HCT116 (cell line): Measurements from ENCODE around the gene COL21A1. TPM values are rescaled to one million over a fixed set of nuclear protein-coding genes. Genes with fewer than 3 reads are reported as not detected.

ENCODE experiments used
- ATAC-seq: fragments of 200-7000 bp; cut with Tn5 transposase; 2 replicates; pipeline ENCODE4 v1.9.1; 2020; ENCODE audit warnings: mild to moderate bottlenecking, moderate library complexity
- BruUV-seq: library from RNA; stranded (reverse); fragments of 400-500 nt; replicated peaks from 2 replicates; lab custom pipeline; 2021; lab: Mats Ljungman, UMichigan
- CTCF ChIA-PET: fragments of 300-600 bp; sonication (Branson Sonifier 250); formaldehyde crosslinking; loops from one replicate; lab custom pipeline; 2021; ENCODE audit warnings: antibody characterized with exemption; lab: Charles Lee
- POLR2A ChIA-PET: fragments of 300-600, 350-600 bp; sonication (Branson Sonifier 250); formaldehyde crosslinking; loops from one replicate; lab custom pipeline; 2021; ENCODE audit warnings: antibody characterized with exemption; lab: Charles Lee
- RAD21 ChIA-PET, 2 experiments: fragments of 300-600 bp; sonication (Branson Sonifier 250); formaldehyde crosslinking; loops; one replicate each; lab custom pipeline; 2023; ENCODE audit warnings: low total read pairs in 2 of 2; ENCODE audit not compliant: uncharacterized antibody in 2 of 2, unreplicated experiment in 2 of 2, low non-redundant PET in 1 of 2; lab: Charles Lee
- DNase-seq: peaks from one replicate; pipeline ENCODE4 v3.0.0-alpha.2; 2010; ENCODE audit warnings: low read depth, low spot score
- H2AFZ ChIP-seq: fragments of 200-600 bp; shearing (Covaris generic), sonication (generic); 2 replicates; pipeline ENCODE4 v1.6.1; 2017; ENCODE audit warnings: low read depth, mixed run types, mixed read lengths, antibody characterized with exemption, low read length; ENCODE audit not compliant: poor library complexity, severe bottlenecking
- H3K27ac ChIP-seq: 2 replicates; pipeline ENCODE4 v1.5.1; 2012; ENCODE audit warnings: low read depth, low read length
- H3K27me3 ChIP-seq: fragments of 200-600 bp; sonication (generic); 2 replicates; pipeline ENCODE4 v1.6.1; 2016; ENCODE audit warnings: mixed run types, low read length, mixed read lengths; ENCODE audit not compliant: insufficient read depth
- H3K36me3 ChIP-seq, 2 experiments: fragments of 200-500 bp in 1 of 2; fragments of 200-600 bp in 1 of 2; sonication (Bioruptor generic) in 1 of 2; sonication (generic) in 1 of 2; 2 replicates each; pipeline versions ENCODE4 v1.5.1 to v1.6.1; 2014 to 2016; ENCODE audit warnings: low read length in 2 of 2, inconsistent platforms in 1 of 2, mixed read lengths in 1 of 2, mixed run types in 1 of 2; ENCODE audit not compliant: insufficient read depth in 2 of 2, control insufficient read depth in 1 of 2
- H3K4me1 ChIP-seq, 2 experiments: fragments of 200-600 bp in 1 of 2; sonication (generic) in 1 of 2; 2 replicates each; pipeline versions ENCODE4 v1.5.1 to v1.6.1; 2012 to 2017; ENCODE audit warnings: low read length in 2 of 2, inconsistent platforms in 1 of 2, mild to moderate bottlenecking in 1 of 2, mixed read lengths in 1 of 2, mixed run types in 1 of 2, moderate library complexity in 1 of 2; ENCODE audit not compliant: insufficient read depth in 2 of 2, control insufficient read depth in 1 of 2
- H3K4me2 ChIP-seq: fragments of 200-600 bp; sonication (generic); 2 replicates; pipeline ENCODE4 v1.6.1; 2017; ENCODE audit warnings: mixed run types, low read length, mixed read lengths
- H3K4me3 ChIP-seq, 2 experiments: fragments of 200-600 bp in 1 of 2; sonication (generic) in 1 of 2; replicated peaks in 1 of 2; 2 replicates each; pipeline ENCODE4 v1.5.1; 2011 to 2016; ENCODE audit warnings: low read length in 2 of 2, control low read depth in 1 of 2, low read depth in 1 of 2, mild to moderate bottlenecking in 1 of 2, mixed read lengths in 1 of 2, mixed run types in 1 of 2
- H3K79me2 ChIP-seq: fragments of 200-600 bp; sonication (generic); 2 replicates; pipeline ENCODE4 v1.6.1; 2017; ENCODE audit warnings: mild to moderate bottlenecking, mixed run types, low read length, moderate library complexity, mixed read lengths; ENCODE audit not compliant: insufficient read depth
- H3K9ac ChIP-seq: fragments of 200-600 bp; sonication (generic); 2 replicates; pipeline ENCODE4 v1.6.1; 2016; ENCODE audit warnings: low read length, mixed read lengths
- H3K9me2 ChIP-seq: fragments of 200-600 bp; sonication (generic), shearing (Covaris generic); 2 replicates; pipeline ENCODE4 v1.6.1; 2017; ENCODE audit warnings: mixed run types, mild to moderate bottlenecking, moderate library complexity; ENCODE audit not compliant: insufficient read depth
- H3K9me3 ChIP-seq, 2 experiments: fragments of 200-500 bp in 1 of 2; fragments of 200-600 bp in 1 of 2; sonication (Bioruptor generic) in 1 of 2; sonication (generic) in 1 of 2; 2 replicates each; pipeline ENCODE4 v1.6.1; 2014 to 2017; ENCODE audit warnings: low read length in 2 of 2, mixed read lengths in 2 of 2, inconsistent platforms in 1 of 2, low read depth in 1 of 2, mild to moderate bottlenecking in 1 of 2, mixed run types in 1 of 2, moderate library complexity in 1 of 2; ENCODE audit not compliant: control insufficient read depth in 1 of 2, insufficient read depth in 1 of 2
- H4K20me1 ChIP-seq: fragments of 200-600 bp; sonication (generic), shearing (Covaris generic); 2 replicates; pipeline ENCODE4 v1.6.1; 2017; ENCODE audit warnings: mixed run types, mild to moderate bottlenecking, moderate library complexity; ENCODE audit not compliant: insufficient read depth
- CBX3 ChIP-seq: IDR thresholded peaks from 2 replicates; pipeline ENCODE4 v1.6.1; 2012; ENCODE audit warnings: low read depth
- CEBPB ChIP-seq: IDR thresholded peaks from 2 replicates; pipeline ENCODE4 v1.6.1; 2012; ENCODE audit warnings: low read depth
- EZH2phosphoT487 ChIP-seq: fragments of 200-600 bp; IDR thresholded peaks from 2 replicates; pipeline ENCODE4 v1.6.1; 2018; ENCODE audit warnings: antibody characterized with exemption, borderline replicate concordance
- FOSL1 ChIP-seq: IDR thresholded peaks from 2 replicates; pipeline ENCODE4 v1.6.1; 2012; ENCODE audit warnings: low read depth
- JUND ChIP-seq: IDR thresholded peaks from 2 replicates; pipeline ENCODE4 v1.6.1; 2012
- MAX ChIP-seq: IDR thresholded peaks from 2 replicates; pipeline ENCODE4 v1.6.1; 2012
- POLR2A ChIP-seq: IDR thresholded peaks from 2 replicates; pipeline ENCODE4 v1.7.0; 2011; ENCODE audit warnings: borderline replicate concordance; ENCODE audit not compliant: insufficient read depth, insufficient read length; ENCODE audit errors: extremely low read depth
- POLR2AphosphoS5 ChIP-seq: IDR thresholded peaks from 2 replicates; pipeline ENCODE4 v1.6.1; 2011; ENCODE audit warnings: mild to moderate bottlenecking, low read depth, low read length, moderate library complexity
- SIN3A ChIP-seq: IDR thresholded peaks from 2 replicates; pipeline ENCODE4 v1.6.1; 2012; ENCODE audit warnings: low read depth
- TCF7L2 ChIP-seq: IDR thresholded peaks from 2 replicates; pipeline ENCODE4 v1.7.0; 2011; ENCODE audit warnings: borderline replicate concordance, inconsistent platforms; ENCODE audit not compliant: insufficient read depth, insufficient read length; ENCODE audit errors: extremely low read depth
- ZFX ChIP-seq: fragments of 450-650 bp; IDR thresholded peaks from 2 replicates; pipeline ENCODE4 v1.6.1; 2017
- intact Hi-C: fragments of 100-400 bp; cut with micrococcal nuclease; formaldehyde crosslinking; loops from 2 replicates; pipeline ENCODE4 v1.10.0; 2022
- total RNA-seq: library from RNA; stranded (reverse); gene quantifications from one replicate; pipeline ENCODE4 v1.2.1, GENCODE V29; 2021; ENCODE audit not compliant: unreplicated experiment
- TF ChIP-seq, protein P1 (sequence below): IDR thresholded peaks from 2 replicates; pipeline ENCODE4 v1.6.1; 2012; ENCODE audit warnings: low read depth

Gene COL21A1
- total RNA-seq, 1 experiment from 2014 or later, result not detected

- no peaks in the 10 kb centered on the region for H3K36me3 ChIP-seq
- no peaks in the 10 kb centered on the region for H3K9me2 ChIP-seq
- H3K4me1 ChIP-seq, result no peaks in the 10 kb centered on the region
- no peak for TF ChIP-seq FOSL1
- no peak for TF ChIP-seq POLR2A
- TF ChIP-seq SIN3A, result no peak
- no peak for TF ChIP-seq ZFX
- no peak for TF ChIP-seq POLR2AphosphoS5
- TF ChIP-seq CEBPB, result no peak
- TF ChIP-seq EZH2phosphoT487, result no peak
- TF ChIP-seq MAX, result no peak
- no peak for TF ChIP-seq TCF7L2
- no peak overlapping the region for H3K4me3 ChIP-seq
- H3K9ac ChIP-seq, result no peak overlapping the region
- H4K20me1 ChIP-seq, result no peaks in the 10 kb centered on the region
- intact Hi-C loops, result no loop called here
- DNase-seq (no peak), ATAC-seq (no peak)
- CTCF ChIA-PET, result no interaction called here
- no peaks in the 10 kb centered on the region for H3K79me2 ChIP-seq
- no TSS peak for BruUV-seq
- H3K27ac ChIP-seq, result no peak overlapping the region
- no peaks in the 10 kb centered on the region for H3K27me3 ChIP-seq
- H2AFZ ChIP-seq, result no peak overlapping the region
- H3K4me2 ChIP-seq, result no peak overlapping the region
- RAD21 ChIA-PET, result no interaction called here
- POLR2A ChIA-PET, result no interaction called here
- no peaks in the 10 kb centered on the region for H3K9me3 ChIP-seq
Observed at GRCh38 chr6:56235245-56235644, 12.1 kb downstream of the COL21A1 start.

DNA sequence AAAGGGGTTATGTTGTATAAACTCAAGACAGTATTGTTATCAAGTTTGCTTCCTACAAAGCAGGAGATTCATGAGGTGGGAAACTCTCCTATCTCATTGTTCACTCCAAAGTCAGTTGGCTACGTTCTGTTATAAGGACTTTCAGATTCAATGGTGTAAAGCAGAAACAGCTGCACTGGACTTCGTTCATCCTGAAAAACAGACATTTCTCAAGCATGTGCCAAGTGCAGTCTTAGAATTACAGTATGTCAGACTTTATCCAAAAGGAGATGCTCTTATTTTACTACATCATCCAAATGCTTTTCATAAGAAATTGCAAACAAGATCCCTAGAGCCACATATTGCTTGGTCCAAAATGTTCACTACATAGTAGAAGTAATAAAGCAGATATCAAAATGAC is 14.9 kb downstream of the COL21A1 start:
- no peaks in the 10 kb centered on the region for H3K9me2 ChIP-seq
- ChIA-PET RAD21 (no interaction called here), POLR2A (no interaction called here), CTCF (no interaction called here)
- no peaks in the 10 kb centered on the region for H4K20me1 ChIP-seq
- intact Hi-C loops, result no loop called here
- no peaks in the 10 kb centered on the region for H3K9me3 ChIP-seq
- ATAC-seq, result no peak
- no peak overlapping the region for H3K27ac ChIP-seq
- no peaks in the 10 kb centered on the region for H3K27me3 ChIP-seq
- TF ChIP-seq CEBPB (no peak), EZH2phosphoT487 (no peak), MAX (no peak), JUND (no peak), CBX3 (no peak)
- TF ChIP-seq, protein P1, sequence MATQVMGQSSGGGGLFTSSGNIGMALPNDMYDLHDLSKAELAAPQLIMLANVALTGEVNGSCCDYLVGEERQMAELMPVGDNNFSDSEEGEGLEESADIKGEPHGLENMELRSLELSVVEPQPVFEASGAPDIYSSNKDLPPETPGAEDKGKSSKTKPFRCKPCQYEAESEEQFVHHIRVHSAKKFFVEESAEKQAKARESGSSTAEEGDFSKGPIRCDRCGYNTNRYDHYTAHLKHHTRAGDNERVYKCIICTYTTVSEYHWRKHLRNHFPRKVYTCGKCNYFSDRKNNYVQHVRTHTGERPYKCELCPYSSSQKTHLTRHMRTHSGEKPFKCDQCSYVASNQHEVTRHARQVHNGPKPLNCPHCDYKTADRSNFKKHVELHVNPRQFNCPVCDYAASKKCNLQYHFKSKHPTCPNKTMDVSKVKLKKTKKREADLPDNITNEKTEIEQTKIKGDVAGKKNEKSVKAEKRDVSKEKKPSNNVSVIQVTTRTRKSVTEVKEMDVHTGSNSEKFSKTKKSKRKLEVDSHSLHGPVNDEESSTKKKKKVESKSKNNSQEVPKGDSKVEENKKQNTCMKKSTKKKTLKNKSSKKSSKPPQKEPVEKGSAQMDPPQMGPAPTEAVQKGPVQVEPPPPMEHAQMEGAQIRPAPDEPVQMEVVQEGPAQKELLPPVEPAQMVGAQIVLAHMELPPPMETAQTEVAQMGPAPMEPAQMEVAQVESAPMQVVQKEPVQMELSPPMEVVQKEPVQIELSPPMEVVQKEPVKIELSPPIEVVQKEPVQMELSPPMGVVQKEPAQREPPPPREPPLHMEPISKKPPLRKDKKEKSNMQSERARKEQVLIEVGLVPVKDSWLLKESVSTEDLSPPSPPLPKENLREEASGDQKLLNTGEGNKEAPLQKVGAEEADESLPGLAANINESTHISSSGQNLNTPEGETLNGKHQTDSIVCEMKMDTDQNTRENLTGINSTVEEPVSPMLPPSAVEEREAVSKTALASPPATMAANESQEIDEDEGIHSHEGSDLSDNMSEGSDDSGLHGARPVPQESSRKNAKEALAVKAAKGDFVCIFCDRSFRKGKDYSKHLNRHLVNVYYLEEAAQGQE, result no peak
- H3K9ac ChIP-seq, result no peak overlapping the region
- no peaks in the 10 kb centered on the region for H3K79me2 ChIP-seq
- no peak overlapping the region for H3K4me3 ChIP-seq
- no peaks in the 10 kb centered on the region for H3K4me1 ChIP-seq
- no TSS peak for BruUV-seq
- no peaks in the 10 kb centered on the region for H3K36me3 ChIP-seq
- DNase-seq, result no peak
- no peak overlapping the region for H2AFZ ChIP-seq
- H3K4me2 ChIP-seq, result no peak overlapping the region
